Psoas muscle (tissue), 8 donors: ENCODE measurements around the gene MMP12. TPM values are rescaled to one million over a fixed set of nuclear protein-coding genes. Genes with fewer than 3 reads are reported as not detected.
"Not testable (repeated sequence)": the region's sequence is repeated elsewhere in the genome, so short reads cannot be mapped to it uniquely, and the experiment has no call there.

Experiments used
- ATAC-seq, 4 donors: fragments of 200-7000 bp; cut with Tn5 transposase; one replicate each; pipeline ENCODE4 v1.9.1; 2020; ENCODE audit warnings: moderate library complexity in 3 of 4, mild to moderate bottlenecking in 2 of 4
- DNase-seq, 2 donors: peaks; one replicate each; pipeline ENCODE4 v3.0.0-alpha.2; 2020
- H3K27ac ChIP-seq: fragments of 200-600 bp; one replicate; pipeline ENCODE4 v1.8.0; 2022
- H3K27me3 ChIP-seq, 3 donors: fragments of 200-600 bp in 1 of 3; one replicate each; pipeline versions ENCODE4 v1.6.1 to v1.8.0; 2013 to 2022; ENCODE audit warnings: low read length in 2 of 3, mild to moderate bottlenecking in 2 of 3, moderate library complexity in 1 of 3; ENCODE audit not compliant: insufficient read depth in 3 of 3
- H3K36me3 ChIP-seq, 2 donors: fragments of 200-600 bp in 1 of 2; one replicate each; pipeline versions ENCODE4 v1.6.1 to v1.8.0; 2013 to 2022; ENCODE audit warnings: low read depth in 1 of 2, mild to moderate bottlenecking in 1 of 2, moderate library complexity in 1 of 2; ENCODE audit not compliant: insufficient read depth in 1 of 2
- H3K4me1 ChIP-seq: fragments of 200-600 bp; one replicate; pipeline ENCODE4 v1.8.0; 2022
- H3K4me3 ChIP-seq: fragments of 200-600 bp; one replicate; pipeline ENCODE4 v1.8.0; 2022; ENCODE audit warnings: mild to moderate bottlenecking
- H3K9me3 ChIP-seq: fragments of 200-600 bp; one replicate; pipeline ENCODE4 v1.8.0; 2022
- WGBS, 3 donors: extraction: QIAGEN DNeasy Blood & Tissue Kit; methylation state at CpG; one replicate each; pipeline versions ENCODE4 v1.1.6 to v1.1.7; 2013; 5-methylcytosine and 5-hydroxymethylcytosine counted together
- intact Hi-C, 2 donors: fragments of 100-400 bp; cut with DNase I; formaldehyde crosslinking; loops; one replicate each; pipeline versions ENCODE4 v1.11.0 to v1.14.2; 2022
- polyA plus RNA-seq, 3 donors: library from polyadenylated mRNA; stranded (reverse); fragments of 200-250 nt; gene quantifications; one replicate each; pipeline ENCODE4 v1.2.3, GENCODE V29; 2013
- total RNA-seq, 4 donors: library from RNA; stranded (reverse); fragmentation: NEBNext Ultra II Directional in 2 of 4; extraction: Animal tissue kit (Norgen Biotek cat#: 25700) in 2 of 4; gene quantifications; one replicate each; pipeline versions ENCODE4 v1.2.1 to v1.2.4, GENCODE V29; 2021 to 2023
- TF ChIP-seq, protein P1 (sequence below): fragments of 200-600 bp; IDR thresholded peaks from one replicate; pipeline ENCODE4 v1.8.0; 2022; ENCODE audit warnings: antibody characterized with exemption
- donor health status: healthy with polysubstance abuse.
- donor health status: DM: no; HTN: no; CAD: no; lungs with moderate emphysema.
- donor health status: Bipolar disorder and iron deficiency.
- donor health status: healthy.
- donor health status: DM: yes; HTN: yes; CAD: no.
- donor health status: DM: no; HTN: no; CAD: no.
- donor health status: DM: no; HTN: no; CAD: no.
- donor health status: DM: yes; HTN: yes; CAD: no.

Gene MMP12
- total and polyA plus RNA-seq, 7 donors: not detected

DNA sequence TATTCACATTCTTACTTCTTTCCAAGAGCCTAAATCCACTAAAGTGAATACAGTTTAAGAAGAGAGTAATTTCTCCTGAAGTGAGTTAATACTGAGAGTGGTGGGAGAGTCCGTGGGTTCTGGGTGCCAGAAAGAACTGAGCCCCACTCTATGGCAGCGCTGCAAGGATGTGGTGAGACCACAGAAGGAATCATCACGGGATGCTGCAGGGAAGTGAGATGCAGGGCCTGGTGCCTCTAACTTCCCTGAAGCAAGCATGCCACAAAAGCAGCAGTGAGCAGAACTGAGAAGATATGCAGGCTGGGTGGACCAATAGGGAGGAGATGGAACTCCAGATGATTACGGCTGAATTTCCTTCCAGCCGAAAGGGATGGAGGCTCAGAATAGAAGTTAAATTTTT, 5.0 kb upstream of the MMP12 start:
- ATAC-seq: no peak
- Histone ChIP-seq H3K36me3 (no peaks in the 10 kb centered on the region), H3K27me3 (no peaks in the 10 kb centered on the region), H3K9me3 (no peaks in the 10 kb centered on the region), H3K4me1 (no peaks in the 10 kb centered on the region), H3K27ac (no peak overlapping the region), H3K4me3 (no peak overlapping the region)
- TF ChIP-seq, protein P1, sequence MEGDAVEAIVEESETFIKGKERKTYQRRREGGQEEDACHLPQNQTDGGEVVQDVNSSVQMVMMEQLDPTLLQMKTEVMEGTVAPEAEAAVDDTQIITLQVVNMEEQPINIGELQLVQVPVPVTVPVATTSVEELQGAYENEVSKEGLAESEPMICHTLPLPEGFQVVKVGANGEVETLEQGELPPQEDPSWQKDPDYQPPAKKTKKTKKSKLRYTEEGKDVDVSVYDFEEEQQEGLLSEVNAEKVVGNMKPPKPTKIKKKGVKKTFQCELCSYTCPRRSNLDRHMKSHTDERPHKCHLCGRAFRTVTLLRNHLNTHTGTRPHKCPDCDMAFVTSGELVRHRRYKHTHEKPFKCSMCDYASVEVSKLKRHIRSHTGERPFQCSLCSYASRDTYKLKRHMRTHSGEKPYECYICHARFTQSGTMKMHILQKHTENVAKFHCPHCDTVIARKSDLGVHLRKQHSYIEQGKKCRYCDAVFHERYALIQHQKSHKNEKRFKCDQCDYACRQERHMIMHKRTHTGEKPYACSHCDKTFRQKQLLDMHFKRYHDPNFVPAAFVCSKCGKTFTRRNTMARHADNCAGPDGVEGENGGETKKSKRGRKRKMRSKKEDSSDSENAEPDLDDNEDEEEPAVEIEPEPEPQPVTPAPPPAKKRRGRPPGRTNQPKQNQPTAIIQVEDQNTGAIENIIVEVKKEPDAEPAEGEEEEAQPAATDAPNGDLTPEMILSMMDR: no peak
- no peak for DNase-seq
- intact Hi-C loops: no loop called here
- WGBS, 3 donors: 81 to 83% (median 82%) methylated on average over 5 of the region's 5 CpGs

DNA sequence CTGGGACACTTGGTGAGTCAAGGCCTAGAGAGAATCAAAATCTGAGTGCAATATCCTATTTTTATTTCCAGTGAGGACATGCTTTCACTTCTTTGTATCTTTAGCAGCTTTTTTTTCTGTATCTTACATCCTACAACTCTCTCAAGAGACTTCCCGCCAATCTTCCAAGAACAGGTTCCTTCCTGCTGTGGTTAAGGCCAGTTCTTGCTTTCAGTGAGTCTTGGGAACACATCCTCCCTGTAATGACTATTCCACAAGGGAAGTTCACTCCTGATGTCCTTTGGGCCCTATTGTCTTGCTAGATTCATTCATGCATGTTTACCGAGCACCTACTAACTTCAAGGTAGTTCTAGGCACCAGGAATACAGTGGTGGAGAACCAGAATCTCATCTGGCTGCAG, 3.8 kb upstream of the MMP12 start:
- H3K36me3 ChIP-seq: no peaks in the 10 kb centered on the region
- DNase-seq (no peak), ATAC-seq (no peak)
- H3K4me3 ChIP-seq: no peak overlapping the region
- 68 to 82% (median 71%) methylated on average over 2 of the region's 2 CpGs for WGBS, 3 donors
- intact Hi-C loops: no loop called here
- TF ChIP-seq, protein P1: no peak
- no peak overlapping the region for H3K27ac ChIP-seq
- no peaks in the 10 kb centered on the region for H3K27me3 ChIP-seq
- no peaks in the 10 kb centered on the region for H3K4me1 ChIP-seq
- no peaks in the 10 kb centered on the region for H3K9me3 ChIP-seq

DNA sequence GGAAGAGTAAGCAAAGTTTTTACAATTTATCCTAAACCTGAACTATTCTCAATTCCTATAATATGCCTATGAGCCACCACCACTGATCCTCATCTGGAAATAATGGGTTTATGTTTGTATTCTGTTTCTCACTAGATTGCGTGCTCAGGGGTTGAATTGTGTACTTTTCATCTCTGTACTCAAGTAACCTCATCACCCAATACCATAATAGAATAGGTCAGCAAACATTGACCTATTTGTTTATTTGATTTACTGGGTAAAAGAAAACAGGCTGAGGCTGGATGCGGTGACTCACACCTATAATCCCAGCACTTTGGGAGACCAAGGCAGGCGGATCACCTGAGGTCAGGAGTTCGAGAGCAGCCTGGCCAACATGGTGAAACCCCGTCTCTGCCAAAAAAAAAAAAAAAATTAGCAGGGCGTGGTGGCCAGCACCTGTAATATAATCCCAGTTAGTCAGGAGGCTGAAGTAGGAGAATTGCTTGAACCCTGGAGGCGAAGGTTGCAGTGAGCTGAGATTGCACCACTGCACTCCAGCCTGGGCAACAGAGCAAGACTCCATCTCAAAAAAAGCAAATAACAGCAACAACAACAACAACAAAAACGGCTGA, 5.3 kb downstream of the MMP12 start:
- intact Hi-C loops: not testable (repeated sequence)

DNA sequence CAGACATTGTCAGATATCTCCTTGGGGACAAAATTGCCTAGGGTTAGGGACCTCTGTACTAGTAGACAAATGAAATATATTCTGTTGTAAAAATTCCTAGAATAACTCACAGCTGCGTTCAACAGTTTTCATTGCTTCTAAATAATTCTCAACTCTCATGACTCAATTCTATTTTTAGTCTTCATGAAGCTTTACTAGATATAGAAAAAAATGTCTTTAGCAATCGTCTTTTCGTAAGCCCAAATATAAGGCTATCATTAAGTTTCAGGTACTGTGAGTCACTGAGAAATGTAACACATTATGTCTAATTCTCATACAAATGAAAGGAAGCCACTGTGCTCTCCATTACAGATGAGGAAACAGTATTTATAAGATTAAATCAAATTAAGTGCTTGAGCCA, 6.4 kb downstream of the MMP12 start:
- intact Hi-C loops: no loop called here
- Histone ChIP-seq H3K36me3 (no peaks in the 10 kb centered on the region), H3K4me3 (no peak overlapping the region), H3K27me3 (no peaks in the 10 kb centered on the region), H3K27ac (no peak overlapping the region), H3K4me1 (no peaks in the 10 kb centered on the region), H3K9me3 (no peaks in the 10 kb centered on the region)
- TF ChIP-seq, protein P1: no peak
- no peak for ATAC-seq
- WGBS, 3 donors: 41 to 50% (median 50%) methylated on average over 3 of the region's 3 CpGs
- no peak for DNase-seq

More for the DNA sequence above, 5.3 kb downstream of the MMP12 start:
- H3K27ac ChIP-seq, DNase-seq, H3K9me3 ChIP-seq, ATAC-seq, H3K36me3 ChIP-seq, H3K27me3 ChIP-seq, H3K4me1 ChIP-seq, H3K4me3 ChIP-seq: not testable (repeated sequence)
- WGBS, 3 donors: 81 to 82% (median 82%) methylated on average over 8 of the region's 8 CpGs

DNA sequence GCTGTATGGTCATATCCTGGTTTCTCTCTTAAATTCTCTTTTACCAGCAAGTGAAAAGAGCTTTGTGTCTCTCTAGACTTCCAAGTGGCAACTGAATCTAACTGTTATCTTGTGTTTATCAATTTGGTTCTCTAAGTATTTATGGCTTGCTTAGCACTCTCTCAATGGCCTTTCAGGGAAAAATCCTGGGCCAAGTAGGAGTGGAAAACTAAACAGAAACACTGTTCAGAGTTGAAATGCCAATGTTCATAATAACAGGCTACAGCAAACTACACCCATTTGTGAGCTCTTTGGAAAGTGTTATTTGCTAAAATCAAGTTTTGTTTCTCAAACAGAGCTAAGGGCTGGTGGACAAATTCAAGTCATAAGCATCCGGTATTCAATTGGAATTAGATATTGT, 10.1 kb downstream of the MMP12 start:
- intact Hi-C loops: no loop called here
- Histone ChIP-seq H3K27me3 (no peaks in the 10 kb centered on the region), H3K27ac (no peak overlapping the region), H3K4me3 (no peak overlapping the region), H3K4me1 (no peaks in the 10 kb centered on the region), H3K9me3 (no peaks in the 10 kb centered on the region), H3K36me3 (no peaks in the 10 kb centered on the region)
- TF ChIP-seq, protein P1: no peak
- ATAC-seq (no peak), DNase-seq (no peak)
- WGBS, 3 donors: 91 to 95% (median 95%) methylated on average over 1 of the region's 1 CpG
